ENCODE results near the gene SALL2.

GRCh38 chr14:21486640-21487087 is 39.5 kb downstream of the SALL2 start:
- TF ChIP-seq CTCF (IDR thresholded peaks at IDR 0.05) (no peak), EZH2 (IDR thresholded peaks at IDR 0.05) (no peak)
